ENCODE data around the gene SLC1A3. TPM values are rescaled to one million over a fixed set of nuclear protein-coding genes. Genes with fewer than 3 reads are reported as not detected.

The SLC1A3 gene
- total and polyA plus RNA-seq, 10 of the 15 experiments (the other 5 are each of a cell fraction or from before 2014, with no cell fraction given), result 0.23 to 4.4 (median 3.3) TPM

- TF ChIP-seq JUNB (IDR thresholded peaks at IDR 0.05), result no peak
- TF ChIP-seq ZNF384 (IDR thresholded peaks at IDR 0.05; ENCODE audit: borderline replicate concordance, low read depth, low read length), result no peak
- no peak for TF ChIP-seq ZBTB11 (CRISPR knock-in tag; IDR thresholded peaks at IDR 0.05)
- TF ChIP-seq POLR2AphosphoS2 (IDR thresholded peaks at IDR 0.05; ENCODE audit: low read depth, low read length), result no peak
Observed at GRCh38 chr5:36733183-36733582, 126.8 kb downstream of the SLC1A3 start (continued).

GRCh38 chr5:36734422-36734821 is 128.0 kb downstream of the SLC1A3 start:
- Histone ChIP-seq H3K36me3 (ENCODE audit: control insufficient read depth in 2 of 2, insufficient read depth in 2 of 2, low read length in 1 of 2) (no peaks in the 10 kb centered on the region), H4K20me1 (ENCODE audit: control insufficient read depth, insufficient read depth) (no peaks in the 10 kb centered on the region), H3K4me3 (no peak overlapping the region), H3K27ac (ENCODE audit: control insufficient read depth, insufficient read depth) (no peak overlapping the region), H3K9me3 (replicated peaks; ENCODE audit: control insufficient read depth, insufficient read depth, low read length) (no peaks in the 10 kb centered on the region), H2AFZ (ENCODE audit: control insufficient read depth, low read depth, low read length) (no peak overlapping the region), H3K79me2 (ENCODE audit: control insufficient read depth, insufficient read depth, low read length) (no peaks in the 10 kb centered on the region), H3K4me2 (ENCODE audit: control insufficient read depth, insufficient read depth) (no peak overlapping the region), H3K27me3 (replicated peaks in 1 of 2; ENCODE audit: control insufficient read depth in 2 of 2, insufficient read depth in 2 of 2, low read length in 1 of 2) (no peaks in the 10 kb centered on the region), H3K4me1 (ENCODE audit: control insufficient read depth, insufficient read depth, low read length) (no peaks in the 10 kb centered on the region), H3K9ac (ENCODE audit: control insufficient read depth, insufficient read depth, low read length) (no peak overlapping the region)
- DNase-seq (ENCODE audit: low read depth, low spot score) (no peak), ATAC-seq (peak; percentile 80), FAIRE-seq (no peak)
- RAD21 ChIA-PET (ENCODE audit: unreplicated experiment), result interaction anchor here (0.8 to 1.6 kb wide), 5 partner anchors 10 to 302 kb away, joined by 3 to 5 read pairs (median 3); no protein-coding TSS in a partner anchor
- no TSS peak for BruUV-seq (replicated peaks)
- TF ChIP-seq, protein P1, sequence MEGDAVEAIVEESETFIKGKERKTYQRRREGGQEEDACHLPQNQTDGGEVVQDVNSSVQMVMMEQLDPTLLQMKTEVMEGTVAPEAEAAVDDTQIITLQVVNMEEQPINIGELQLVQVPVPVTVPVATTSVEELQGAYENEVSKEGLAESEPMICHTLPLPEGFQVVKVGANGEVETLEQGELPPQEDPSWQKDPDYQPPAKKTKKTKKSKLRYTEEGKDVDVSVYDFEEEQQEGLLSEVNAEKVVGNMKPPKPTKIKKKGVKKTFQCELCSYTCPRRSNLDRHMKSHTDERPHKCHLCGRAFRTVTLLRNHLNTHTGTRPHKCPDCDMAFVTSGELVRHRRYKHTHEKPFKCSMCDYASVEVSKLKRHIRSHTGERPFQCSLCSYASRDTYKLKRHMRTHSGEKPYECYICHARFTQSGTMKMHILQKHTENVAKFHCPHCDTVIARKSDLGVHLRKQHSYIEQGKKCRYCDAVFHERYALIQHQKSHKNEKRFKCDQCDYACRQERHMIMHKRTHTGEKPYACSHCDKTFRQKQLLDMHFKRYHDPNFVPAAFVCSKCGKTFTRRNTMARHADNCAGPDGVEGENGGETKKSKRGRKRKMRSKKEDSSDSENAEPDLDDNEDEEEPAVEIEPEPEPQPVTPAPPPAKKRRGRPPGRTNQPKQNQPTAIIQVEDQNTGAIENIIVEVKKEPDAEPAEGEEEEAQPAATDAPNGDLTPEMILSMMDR (IDR thresholded peaks at IDR 0.05 in 2 of 3, conservative IDR thresholded peaks at IDR 0.05 in 1 of 3; ENCODE audit: control insufficient read depth in 2 of 3, extremely low read depth in 1 of 3, insufficient read depth in 1 of 3, low read depth in 3 of 3, low read length in 3 of 3), result peak in 2 of 3 experiments; percentile 6 to 50; a peak in 3 of 6 replicates
- TF ChIP-seq RAD21 (IDR thresholded peaks at IDR 0.05; ENCODE audit: insufficient read depth, low read depth, low read length) (peak; percentile 51), JUND (IDR thresholded peaks at IDR 0.05; ENCODE audit: low read depth, low read length) (no peak)
- intact Hi-C loops (cut with micrococcal nuclease; ENCODE audit: unreplicated experiment), result loop anchor here (2.0 kb wide), 1 partner anchor 272 kb away; no protein-coding TSS in a partner anchor
- 33% methylated on average over 4 of the region's 4 CpGs for WGBS (ENCODE audit: insufficient coverage, insufficient replicate concordance, low lambda C conversion rate, missing lambda C conversion rate)
- POLR2A ChIA-PET, result no interaction called here
- CTCF ChIA-PET, result interaction anchor here (0.6 to 2.8 kb wide), 12 partner anchors 9 to 1458 kb away, joined by 3 to 18 read pairs (median 4); no protein-coding TSS in a partner anchor
- SMC1A ChIA-PET (ENCODE audit: uncharacterized antibody, unreplicated experiment), result interaction anchor here (0.8 to 1.5 kb wide), 6 partner anchors 9 to 147 kb away, joined by 3 to 4 read pairs (median 4); no protein-coding TSS in a partner anchor
- in situ Hi-C loops (cut with MboI), result no loop called here
